IPS DF 4.7 (cell line): ENCODE measurements around the gene RPIA.
"Not testable (repeated sequence)": the region's sequence is repeated elsewhere in the genome, so short reads cannot be mapped to it uniquely, and the experiment has no call there.

Experiments used
- DNase-seq: peaks from one replicate; pipeline ENCODE4 v3.0.0-alpha.2; 2013; ENCODE audit warnings: low spot score; ENCODE audit errors: extremely low read depth

The RPIA gene

GRCh38 chr2:88733155-88733902, 41.9 kb downstream of the RPIA start:
- no peak for DNase-seq

- no peak for DNase-seq
Measured at GRCh38 chr2:88735133-88735532, 43.7 kb downstream of the RPIA start.

GRCh38 chr2:88735853-88736252, 44.4 kb downstream of the RPIA start:
- no peak for DNase-seq

GRCh38 chr2:88736437-88736836, 45.0 kb downstream of the RPIA start:
- DNase-seq: no peak

DNA sequence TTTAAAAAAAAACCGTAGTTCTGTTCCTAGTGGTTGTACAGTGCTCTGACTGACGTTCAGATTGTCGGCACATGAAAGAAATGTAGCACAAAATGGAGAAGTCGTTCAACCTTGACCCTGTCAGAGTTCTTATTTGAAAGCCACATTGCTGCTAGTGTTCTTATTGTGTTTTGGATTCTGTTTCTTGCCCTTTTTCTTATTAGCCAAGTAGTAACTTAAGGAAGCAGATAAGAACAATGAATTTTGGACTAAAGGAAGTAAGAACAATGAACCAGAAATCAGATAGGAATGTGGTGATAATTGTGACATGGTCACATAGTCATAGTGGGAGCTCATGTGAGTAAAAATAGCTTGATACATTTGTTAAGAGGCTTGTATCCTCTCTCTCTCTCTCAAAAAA, 45.9 kb downstream of the RPIA start:
- DNase-seq: no peak

DNA sequence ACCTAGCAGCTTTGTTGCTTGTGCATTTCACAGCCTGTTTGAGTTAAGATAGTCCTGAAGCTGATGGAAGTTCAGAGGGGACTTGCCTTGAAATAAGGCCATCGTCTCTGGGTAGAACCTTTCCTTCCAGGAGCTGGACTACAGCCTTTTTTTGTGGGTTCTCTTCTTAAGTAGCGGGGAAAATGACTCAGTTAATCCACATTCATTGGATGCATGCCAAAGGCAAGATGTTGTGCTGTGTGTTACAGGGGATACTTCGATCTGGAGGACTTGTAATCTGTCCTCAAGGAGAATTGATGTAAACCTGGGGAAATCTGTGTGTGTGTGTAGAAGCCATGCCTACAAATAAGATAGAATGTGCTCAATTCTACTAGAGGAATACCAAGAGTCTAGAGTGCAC, 46.8 kb downstream of the RPIA start:
- DNase-seq: no peak

GRCh38 chr2:88739985-88740600, 48.6 kb downstream of the RPIA start:
- peak; percentile 64 for DNase-seq

- no peak for DNase-seq
Measured at GRCh38 chr2:88746929-88747490, 55.5 kb downstream of the RPIA start.

GRCh38 chr2:88747990-88748389, 56.5 kb downstream of the RPIA start:
- DNase-seq: no peak

GRCh38 chr2:88751768-88752167, 60.3 kb downstream of the RPIA start:
- DNase-seq: no peak

GRCh38 chr2:88753833-88754584, 62.5 kb downstream of the RPIA start:
- no peak for DNase-seq

- no peak for DNase-seq
Measured at GRCh38 chr2:88754585-88755320, 63.3 kb downstream of the RPIA start.

DNA sequence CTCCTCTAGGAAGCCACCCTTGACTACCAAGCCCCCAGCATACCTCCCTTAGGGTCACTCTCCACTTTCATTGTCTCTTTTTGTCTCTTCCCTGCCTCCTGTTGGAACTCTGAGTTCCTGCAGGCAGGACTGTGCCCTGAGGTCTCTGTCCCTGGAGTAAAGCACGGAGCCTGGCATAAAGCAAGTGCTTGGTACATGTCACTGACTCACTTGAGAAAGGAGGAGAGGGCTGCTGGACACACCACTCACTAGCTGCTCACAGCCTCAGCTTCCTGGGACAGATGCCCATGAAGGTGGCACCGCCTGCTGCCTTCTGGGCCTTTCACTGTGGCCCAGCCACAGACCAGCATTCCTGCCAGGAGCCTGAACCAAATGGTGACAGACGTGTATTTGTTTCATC, 64.4 kb downstream of the RPIA start:
- no peak for DNase-seq

DNA sequence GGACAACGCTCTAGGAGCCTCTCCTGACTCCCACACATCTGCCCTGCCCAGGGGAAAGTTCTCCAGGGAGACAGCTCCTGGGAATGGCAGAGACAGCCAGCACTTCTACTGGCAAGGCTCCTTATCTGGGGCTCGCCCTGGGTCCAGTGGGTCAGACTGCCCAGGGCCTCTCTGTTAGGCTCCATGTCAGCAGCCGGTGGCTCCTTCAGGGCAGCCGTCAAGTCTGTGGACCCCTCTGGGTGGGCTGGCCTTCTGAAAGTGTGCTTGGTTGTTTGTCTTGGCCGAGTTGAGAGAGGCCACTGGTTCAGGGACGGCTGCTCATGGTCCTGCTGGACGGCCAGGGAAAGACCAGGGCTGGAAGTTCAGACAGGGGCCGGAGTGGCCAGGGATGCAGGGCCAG, 65.6 kb downstream of the RPIA start:
- no peak for DNase-seq

DNA sequence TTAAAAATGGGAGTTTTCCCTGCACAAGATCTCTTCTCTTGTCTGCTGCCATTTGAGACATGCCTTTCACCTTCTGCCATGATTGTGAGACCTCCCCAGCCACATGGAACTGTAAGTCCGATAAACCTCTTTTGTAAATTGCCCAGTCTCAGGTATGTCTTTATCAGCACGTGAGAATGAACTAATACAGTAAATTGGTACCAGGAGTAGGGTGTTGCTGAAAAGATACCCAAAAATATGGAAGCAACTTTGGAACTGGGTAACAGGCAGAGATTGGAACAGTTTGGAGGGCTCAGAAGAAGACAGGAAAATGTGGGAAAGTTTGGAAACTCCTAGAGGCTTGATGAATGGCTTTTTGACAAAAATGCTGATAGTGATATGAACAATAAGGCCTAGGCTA, 67.2 kb downstream of the RPIA start:
- DNase-seq: not testable (repeated sequence)

DNA sequence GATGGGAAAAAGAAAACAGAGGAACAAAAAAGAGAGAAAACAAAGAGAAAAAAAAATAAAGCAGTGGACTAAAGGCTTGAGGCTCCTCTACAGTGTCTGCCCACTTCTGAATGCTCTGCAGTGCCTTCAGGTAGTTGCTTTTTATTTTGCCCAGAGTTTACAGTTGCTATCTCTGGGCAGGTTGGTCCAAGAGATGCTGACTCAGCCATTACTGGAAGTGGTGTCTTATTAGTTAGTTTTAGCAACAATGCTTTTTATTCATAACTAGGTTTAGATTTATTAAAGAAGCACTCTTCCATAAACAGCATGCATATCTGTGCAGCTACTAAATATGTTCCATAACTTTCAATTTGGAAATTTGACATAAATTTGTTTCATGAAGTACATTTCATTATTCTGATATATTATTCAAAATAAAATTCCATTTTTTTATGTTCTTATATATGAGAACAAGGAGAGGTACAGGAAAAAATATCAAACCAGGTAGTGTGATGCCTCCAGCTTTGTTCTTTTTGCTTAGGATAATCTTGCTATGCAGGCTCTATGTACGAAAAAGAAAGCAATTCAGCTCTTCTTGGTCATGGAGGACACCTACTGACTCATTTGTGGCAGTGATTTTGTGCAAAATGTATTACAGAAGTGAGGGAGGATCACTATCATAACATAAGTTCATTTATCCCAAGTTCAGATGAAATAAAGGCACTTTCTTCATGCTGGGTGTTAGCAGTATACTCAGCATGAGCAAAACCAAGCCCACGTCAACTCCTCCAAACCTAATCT, 69.5 kb downstream of the RPIA start:
- DNase-seq: no peak

GRCh38 chr2:88764141-88764849, 72.8 kb downstream of the RPIA start:
- no peak for DNase-seq

GRCh38 chr2:88764850-88765153, 73.3 kb downstream of the RPIA start:
- no peak for DNase-seq

GRCh38 chr2:88765154-88765888, 73.8 kb downstream of the RPIA start:
- DNase-seq: no peak
